ENCODE data around the gene KIF3A.
A peak's percentile ranks its signal among the peaks of the same experiment; 100 is the strongest.

The KIF3A gene

DNA sequence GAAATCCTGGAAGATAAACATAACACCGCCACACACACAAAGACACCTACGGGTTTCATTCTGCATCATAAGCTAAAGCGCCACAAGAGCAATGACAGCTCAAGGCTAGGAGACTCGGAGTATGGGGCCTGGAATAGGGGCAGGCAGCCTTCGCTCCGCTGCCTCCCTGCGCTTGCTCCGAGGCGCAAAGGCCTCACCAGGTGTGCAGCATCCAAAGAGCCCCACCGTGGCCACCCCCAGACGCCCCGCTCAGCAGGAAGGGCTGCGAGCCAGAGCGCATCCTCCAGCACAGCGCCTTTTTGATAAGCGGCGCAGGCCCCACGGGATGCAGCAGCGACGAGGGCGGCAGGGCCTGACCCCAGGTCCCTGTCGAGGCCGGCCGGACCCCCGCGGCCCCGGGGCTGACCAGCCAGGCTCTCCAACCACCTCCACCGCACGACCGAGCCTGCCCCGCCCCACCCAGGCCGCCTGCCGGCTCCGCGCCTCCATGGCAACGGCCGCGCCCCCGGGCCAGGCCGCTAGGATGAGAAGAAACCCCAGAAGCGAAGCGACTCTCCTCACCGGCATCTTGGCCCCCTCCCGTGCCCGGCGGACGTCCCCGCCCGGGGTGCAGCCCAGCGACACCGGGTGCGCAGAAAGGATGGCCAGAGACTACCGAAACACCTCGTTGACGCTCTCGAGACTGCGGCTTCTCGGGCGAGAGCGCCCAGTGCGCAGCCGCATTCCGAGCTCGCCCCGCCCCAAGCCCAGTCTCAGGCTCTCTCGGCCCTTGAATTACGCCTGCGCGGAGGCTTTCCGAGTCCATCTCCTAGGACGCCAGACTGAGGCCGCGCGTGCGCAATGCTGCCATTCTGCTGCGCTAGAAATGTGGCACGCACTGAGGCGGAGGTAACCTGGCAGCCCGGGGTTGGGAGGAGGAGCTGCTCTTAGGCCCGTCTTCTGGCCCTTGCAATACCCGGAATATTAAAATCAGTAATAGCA lies at the start of gene KIF3A:
Gene KIF3A (minus strand): TSS at position 694 of the 981 bp plus-strand sequence. CDS start 127 bp downstream, at position 567.
- peak; percentile 96 for DNase-seq (ENCODE audit: low spot score)

DNA sequence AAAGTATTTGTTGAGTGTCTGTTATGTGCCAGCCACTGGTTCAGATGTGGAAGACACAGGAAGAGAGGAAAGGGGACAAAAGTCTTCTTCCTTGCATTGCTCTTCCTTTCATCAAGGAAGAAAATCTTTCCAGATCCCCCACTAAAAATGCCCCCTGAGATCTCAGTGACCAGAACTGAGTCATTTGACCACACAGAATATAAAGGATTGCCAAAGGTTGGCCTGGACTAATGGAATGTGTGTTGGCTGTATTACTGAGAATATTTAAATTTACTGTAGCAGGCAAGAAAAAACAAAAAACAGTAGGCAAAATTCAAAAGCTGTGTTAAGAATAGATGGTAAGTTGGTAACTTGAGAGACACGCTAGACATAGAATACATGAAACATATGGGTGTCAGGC lies 49.7 kb upstream of the KIF3A start:
- no peak for DNase-seq (ENCODE audit: low spot score)

DNA sequence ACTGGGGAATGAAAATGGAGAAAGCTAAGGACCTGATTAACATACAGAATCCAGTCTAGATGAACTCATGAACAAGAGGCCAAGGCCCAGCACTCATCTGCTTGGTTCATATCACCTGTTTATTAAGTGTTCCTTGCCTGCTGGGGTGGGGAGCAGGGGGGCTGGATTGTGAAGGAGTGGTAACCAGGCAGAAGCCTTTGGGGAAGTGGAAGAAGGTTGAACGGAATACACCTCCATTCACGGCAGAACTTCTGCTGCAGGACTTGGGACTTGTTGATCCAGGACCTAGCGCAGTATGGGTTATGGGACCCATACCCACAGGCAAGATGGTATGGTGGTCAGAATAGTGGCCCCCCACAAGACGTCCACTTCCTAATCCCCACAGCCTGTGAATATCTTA lies 48.5 kb upstream of the KIF3A start:
- no peak for DNase-seq (ENCODE audit: low spot score)

DNA sequence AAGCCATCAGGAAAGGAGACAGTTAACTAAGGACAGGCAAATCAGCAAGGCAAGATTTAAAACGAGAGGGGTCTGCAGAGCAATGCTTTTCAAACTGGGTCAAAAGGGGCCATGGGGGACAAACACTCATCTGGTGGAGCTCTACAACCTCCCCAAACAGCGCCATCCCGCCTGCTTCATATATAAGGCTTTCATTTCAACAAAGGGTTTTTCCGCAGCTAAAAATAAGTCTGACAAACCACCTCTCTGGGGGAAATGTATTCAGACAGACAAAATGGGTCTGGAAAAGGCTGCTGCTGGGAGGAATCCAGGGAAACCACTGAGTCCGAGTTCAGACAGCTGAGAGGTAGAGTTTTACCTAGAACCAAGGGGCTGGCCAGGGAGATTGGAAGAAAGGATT lies 48.0 kb upstream of the KIF3A start:
- DNase-seq (ENCODE audit: low spot score): no peak

DNA sequence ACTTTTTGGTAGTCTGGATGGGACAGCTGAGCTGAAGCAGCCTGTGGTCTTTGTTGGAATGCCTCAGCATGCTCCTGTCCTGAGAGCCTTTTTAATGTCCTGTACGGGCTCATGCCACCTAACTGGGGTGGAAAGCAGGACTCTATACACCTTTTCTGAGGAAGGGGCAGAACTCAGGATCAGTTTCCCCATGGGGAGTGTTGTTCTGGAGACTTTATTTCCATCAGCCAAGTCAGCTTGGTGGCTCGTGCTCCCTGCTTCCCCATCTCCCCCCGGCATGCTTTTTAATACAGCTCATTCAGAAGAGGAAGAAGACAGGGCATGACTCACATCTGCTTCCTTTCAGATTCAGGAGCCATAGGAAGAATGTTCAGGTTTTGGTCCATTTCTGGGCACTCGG lies 44.8 kb upstream of the KIF3A start:
- no peak for DNase-seq (ENCODE audit: low spot score)

DNA sequence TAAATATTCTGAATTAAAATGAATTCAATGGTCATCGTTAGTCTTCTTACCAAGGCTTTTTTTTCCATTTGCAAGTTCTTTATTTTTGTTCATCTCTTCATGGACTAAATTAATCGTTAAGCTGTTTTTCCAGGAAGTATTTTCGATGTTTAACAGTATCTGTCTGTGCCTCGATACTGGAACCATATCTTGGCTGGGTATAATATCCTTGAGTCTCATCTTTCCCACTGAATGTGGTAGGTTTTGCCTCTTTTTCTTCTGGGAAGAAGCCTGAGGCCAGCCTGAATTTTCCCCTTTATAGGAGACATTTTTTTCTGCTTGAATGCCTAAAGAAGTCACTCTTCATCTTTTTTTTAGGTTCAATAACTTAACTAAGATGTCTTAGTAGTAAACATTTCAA lies 43.7 kb upstream of the KIF3A start:
- no peak for DNase-seq (ENCODE audit: low spot score)

DNA sequence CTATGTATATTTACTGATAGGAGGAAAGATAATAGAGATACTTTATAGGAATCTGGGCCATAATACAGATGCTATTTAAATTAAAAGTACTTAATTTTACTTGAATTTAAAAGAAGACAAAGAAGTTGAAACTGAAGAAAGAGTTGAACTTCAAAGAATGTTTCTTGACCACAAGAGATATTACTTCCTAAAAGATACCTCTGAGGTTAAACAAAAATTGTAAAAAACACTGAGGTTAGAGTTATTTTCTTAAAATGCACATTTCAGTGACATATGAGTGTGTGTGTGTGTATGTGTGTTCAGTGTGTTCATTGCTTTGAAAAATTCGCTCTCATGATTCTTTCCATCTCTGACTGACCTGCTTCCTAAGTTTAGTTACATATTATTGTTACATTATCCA lies 43.2 kb upstream of the KIF3A start:
- no peak for DNase-seq (ENCODE audit: low spot score)

DNA sequence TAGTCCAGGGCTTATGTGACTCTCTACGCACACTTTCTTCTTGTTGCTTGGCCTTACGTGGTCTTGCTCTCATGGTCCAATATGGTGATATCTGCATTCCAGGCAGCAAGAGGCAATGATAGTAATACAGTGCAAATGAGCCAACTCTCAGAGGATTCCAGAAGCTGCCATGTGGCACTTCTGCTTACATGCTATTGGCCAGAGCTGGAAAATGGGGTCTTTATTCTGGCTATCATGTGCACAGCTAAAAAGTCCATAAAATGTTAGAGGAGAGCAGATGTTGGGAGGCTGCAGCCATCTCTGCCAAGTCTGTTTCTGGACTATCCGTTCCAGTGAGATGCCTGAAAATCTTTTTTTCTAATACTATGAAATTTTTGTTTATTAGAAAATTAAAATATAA lies 42.6 kb upstream of the KIF3A start:
- no peak for DNase-seq (ENCODE audit: low spot score)

DNA sequence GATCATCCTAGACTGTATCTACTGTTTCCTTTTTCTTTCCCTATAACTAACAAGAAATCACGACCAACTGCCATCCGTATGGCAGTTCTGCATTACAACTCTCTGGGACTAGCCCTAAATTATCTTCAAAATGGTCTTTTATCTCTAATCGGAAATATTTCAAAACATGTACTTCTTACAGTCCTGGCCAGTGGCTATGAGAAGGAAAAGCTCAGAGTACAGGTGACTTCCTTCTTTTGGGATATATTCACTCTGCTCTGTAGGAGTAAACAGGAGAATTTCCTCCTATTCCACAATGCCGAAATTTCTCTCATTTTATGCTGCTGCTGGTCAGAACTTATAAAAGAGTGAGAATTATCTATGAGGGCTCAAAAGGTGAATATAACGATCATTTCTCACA lies 41.5 kb upstream of the KIF3A start:
- no peak for DNase-seq (ENCODE audit: low spot score)

DNA sequence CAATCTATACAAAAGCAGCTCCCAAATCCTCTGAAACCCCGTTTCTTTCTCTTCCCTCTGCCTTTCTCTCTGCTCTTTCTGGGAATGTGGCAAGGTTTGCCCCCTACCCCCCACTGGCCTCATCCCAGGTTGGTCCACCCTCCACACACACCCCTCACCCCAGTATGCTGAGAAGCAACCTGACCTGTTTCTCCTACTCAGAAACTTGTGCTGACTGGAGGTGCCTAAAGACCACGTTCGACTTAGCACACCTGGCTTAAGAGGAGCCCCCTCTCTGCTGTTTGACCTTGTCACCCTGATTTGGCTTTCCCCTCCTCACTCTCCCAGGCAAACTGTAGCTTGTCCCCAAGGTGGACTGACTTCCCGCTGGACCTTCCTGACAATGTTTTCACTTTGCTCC lies 40.8 kb upstream of the KIF3A start:
- DNase-seq (ENCODE audit: low spot score): no peak

DNA sequence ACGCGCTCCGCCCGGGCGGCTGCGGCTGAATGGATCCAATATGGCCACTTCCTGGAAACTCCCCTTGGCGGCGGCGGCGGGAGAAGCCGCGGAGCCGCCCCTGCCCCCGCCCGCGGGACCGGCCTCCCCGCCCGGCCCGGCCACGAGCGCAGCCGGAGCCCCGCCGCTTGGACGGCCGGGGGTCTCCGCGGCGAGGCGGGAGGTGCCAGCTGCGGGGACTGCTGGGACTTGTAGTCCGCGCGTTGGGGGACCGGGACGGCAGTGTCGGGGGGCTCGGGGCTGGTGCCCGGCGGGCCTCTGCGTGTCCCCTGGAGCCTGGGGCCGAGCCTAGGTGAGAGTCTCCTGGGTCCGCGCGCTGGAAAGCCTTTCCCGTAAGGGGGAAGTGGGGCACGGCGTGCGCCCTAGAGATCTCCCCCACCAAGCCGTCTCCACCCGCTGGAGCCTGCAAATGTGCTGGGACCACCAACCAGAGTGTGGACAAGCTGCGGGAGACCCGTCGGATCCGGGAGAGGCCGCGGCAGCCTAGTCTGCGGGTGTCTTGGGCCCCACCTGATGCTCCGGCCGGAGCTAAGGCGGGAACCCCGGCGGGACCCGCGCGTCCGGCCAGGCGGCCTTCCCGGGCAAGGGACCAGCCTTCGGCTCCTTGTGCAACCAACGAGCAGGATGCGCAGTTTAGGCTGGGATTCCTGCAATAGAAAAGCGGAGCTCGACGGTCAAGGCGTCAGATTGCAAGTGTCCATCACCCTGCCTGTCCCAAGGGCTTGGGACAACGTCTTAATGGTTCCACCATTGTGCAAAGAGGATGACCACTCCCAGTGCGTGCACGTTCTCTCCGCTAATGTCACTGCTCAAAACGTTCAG lies 40.1 kb upstream of the KIF3A start, which contains the start of gene SEPTIN8:
Gene SEPTIN8 (minus strand): TSS at position 31 of the 861 bp plus-strand sequence. CDS start 102 bp downstream, outside the sequence.
- peak; percentile 56 for DNase-seq (ENCODE audit: low spot score)

DNA sequence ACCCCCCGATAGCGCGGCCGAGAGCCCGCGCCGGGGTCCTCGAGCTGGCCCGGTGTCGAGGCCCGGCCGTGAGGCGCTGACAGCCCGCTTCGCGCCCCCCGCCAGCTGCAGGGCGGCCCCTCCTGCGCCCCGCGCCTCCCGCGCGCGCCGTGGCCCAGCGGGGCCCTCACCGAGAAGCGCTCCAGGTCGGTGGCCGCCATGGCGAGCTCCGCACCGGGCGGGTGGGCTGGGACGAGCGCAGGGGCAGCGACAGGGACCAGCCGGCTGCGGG lies 39.5 kb upstream of the KIF3A start:
- no peak for DNase-seq (ENCODE audit: low spot score)

DNA sequence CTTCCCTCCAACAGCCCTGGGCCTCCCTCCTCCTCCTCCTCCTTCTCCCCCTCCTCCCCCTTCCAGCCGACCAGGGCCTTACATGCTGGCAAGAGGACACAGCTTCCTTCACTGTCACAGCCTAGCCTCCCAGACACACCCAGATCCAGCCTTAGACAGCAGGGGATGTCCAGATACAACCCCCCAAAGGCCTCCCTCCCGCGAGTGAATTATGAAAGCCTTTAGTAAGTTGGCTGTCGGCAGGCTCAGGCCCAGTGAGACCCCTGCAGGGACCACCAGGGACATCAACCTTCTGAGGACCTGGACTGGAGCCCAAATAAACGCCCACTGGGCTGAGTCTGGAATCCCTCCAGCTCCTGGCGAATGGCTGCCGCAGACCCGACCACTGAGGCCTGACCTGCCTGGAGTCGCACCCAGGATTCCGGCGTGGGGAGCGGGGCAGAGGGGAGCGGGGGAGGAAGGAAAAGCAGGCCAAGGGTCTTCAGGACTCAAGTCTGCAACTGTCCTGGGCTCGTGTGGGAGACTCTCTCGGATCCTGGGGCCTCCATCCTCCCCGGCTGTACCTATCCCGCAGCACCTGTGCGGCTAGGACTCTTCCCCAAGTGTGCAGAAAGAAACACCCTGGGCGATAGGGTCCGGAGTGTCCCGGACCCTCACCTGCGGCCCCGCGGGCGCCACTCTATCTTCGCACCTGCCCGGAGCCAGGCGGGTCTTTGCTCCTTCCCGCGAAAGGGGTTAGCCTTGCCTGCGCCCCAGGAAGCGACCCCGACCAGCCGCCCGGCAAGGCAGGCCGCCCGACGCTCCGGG lies 39.0 kb upstream of the KIF3A start:
- DNase-seq (ENCODE audit: low spot score): peak; percentile 49

DNA sequence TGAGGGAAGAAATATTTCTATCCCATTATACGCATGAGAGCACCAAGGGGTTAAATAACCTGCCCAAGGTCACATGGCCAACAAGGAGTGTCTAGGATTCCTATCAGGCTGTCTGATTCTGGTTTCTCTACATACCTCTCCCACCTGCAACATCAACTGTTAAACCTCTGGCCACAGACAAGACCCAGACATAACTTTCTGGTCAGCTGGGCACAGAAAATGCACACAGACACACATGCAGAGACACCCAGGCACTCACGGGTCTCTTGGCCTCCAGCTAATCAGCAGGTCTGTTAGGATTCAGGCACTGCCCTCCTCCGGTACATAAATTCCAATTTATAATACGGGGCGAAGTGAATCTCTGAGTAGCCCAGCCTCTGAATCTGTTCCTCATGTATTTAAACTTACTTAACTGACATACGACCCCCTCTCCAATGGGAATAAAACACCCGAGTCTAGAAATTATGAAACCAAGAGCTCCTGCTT lies 38.2 kb upstream of the KIF3A start:
- DNase-seq (ENCODE audit: low spot score): no peak

DNA sequence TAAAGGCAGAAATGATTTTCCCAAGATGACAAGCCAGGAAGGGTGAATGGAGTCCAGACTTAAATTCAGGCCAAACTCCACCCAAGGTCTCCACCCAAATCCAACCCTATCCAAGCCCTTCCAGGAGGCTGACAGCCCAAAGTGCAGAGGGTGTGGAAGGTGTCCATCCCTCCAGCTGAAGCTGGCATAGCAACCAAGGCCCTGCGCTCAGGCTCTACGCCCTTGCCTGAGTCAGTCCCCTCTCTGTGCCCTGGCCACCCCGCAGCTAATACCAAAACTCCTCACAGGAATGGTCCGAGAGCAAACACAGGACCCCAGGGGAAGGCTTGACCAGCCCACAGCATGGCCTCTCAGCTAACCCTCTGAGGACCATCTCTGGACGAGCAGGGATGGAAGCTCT lies 37.5 kb upstream of the KIF3A start:
- DNase-seq (ENCODE audit: low spot score): no peak

DNA sequence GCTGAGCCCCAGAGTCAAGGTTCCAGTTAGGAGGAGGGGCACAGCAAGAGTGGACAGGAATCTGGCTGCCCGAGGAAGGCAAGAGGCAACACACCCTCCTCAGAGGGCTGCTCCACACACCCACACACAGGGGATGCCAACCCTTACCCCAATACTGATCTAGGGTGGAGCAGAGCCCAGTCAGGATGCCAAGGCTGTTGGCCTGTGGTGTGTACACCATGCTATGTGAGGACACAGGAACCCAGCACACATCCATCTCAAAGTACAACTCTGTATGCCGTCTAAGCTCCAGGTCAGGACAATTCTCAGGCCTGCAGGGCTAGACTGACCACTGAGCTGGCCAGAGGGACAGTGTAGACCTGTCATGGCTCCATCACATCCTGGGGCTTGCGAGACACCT lies 37.1 kb upstream of the KIF3A start:
- DNase-seq (ENCODE audit: low spot score): no peak

DNA sequence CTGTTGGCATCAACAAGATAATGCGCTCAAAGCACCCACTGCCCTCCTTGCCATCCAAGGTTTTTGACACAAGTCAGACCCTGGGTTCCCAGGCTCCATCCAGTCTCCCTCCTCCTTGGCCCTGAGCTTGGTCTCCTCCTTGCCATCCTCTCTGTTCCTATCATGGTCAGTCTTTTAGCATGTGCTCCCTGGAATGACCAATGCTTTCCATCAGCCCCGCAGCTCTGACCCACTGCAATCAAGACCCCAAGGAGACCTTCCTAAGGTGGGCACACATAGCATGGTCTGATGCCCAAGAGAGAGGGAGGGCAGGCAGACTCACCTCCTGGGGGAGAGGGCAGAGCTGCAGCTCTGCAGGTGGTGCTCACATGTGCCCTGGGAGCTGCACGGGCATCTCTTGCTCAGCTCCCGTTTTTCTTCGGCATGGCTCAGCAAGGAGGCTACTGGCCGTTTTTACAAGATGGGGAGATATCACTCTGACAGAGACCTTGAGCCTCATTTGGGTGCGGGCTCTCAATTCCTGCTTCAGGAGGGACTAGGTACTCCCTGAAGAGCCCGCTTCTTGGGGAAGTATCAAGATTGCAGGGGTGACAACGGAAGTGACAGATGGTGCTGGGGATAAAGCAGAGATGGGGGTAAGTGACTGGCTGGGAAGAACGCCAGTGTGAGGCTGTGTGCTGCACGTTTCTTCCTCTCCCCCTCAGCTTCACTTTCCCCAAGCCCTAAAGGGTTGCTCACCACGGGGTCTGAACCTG lies 36.4 kb upstream of the KIF3A start:
- no peak for DNase-seq (ENCODE audit: low spot score)

DNA sequence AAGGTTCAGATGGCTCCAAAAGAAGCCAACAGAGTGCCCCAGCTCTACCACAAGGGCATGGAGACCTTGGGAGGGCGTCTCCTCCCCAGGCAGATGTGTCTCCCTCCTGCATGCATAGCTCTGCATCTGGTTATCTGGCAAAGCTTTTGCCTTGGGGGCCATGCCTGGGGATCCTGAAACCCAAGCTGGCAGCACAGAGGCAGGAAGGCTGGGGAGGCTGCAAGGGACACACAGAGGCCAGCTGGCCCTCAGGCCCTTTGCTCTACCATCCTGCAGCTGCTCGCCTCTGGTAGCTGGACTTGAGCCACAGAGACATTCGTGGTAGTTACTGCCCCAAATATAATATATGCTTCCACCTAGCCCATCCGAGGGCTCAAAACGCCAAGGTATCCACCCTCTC lies 35.8 kb upstream of the KIF3A start:
- no peak for DNase-seq (ENCODE audit: low spot score)

DNA sequence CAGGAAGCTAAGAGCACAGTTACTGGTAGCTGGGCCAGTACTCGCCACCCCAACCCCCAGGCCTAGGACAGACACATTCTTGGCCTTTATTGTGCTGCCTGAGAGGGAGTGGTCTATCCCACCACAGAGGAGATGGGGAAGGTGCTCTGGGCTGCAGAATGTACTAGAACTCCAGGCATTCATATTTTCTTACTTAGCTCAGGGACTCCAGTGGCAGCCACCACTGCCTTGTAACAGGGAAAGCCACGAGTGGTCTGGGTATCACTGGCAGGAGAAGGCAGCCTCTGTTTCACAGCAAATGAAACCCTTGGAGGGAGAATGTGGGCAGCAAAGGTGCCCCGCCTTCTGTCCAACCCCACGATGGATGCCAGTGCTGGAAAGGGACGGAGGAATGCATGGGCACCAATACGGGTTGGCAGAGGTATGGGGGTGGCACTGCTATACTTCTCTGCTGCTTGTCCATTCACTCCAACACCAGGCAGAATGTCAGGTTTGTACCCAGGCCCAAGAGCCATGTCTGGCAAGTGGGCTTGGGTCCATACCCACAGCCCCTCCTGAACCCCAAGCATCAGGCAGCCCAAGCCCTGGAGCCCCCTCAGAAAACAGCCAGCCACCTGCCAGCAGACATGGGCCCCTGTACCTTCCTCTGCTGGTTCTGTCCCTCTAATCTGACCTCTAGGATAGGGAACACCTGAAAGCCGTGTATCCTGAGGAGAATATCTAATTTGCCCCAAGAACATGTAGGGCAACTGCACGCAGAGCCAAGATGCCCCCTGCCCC lies 35.1 kb upstream of the KIF3A start:
- no peak for DNase-seq (ENCODE audit: low spot score)

DNA sequence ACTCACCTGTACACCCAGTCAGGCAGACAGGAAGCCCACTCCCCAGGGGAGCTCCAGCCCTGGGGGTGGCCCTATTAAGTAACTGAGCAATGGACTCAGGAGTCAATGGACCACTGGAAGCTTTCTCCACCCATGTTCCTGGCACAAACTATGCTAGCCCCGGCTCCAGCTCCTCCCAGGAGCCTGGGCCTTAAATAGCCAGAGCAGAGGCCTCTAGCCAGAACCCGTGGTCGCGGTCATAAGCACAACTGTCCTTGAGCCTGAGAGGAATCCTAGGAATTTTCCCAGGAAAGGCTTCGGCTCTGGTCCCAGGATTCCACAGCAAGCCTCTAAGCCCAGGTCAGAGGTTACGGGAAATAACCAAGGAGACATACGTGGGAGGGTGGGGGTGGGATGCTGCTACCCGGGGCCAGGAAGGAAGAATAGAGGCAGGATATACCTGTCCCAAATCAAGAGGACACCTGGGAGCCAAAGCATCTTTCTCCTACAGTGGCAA lies 34.2 kb upstream of the KIF3A start:
- DNase-seq (ENCODE audit: low spot score): peak; percentile 45
